ENCODE data around the gene BTBD2.

GRCh38 chr19:1980091-1980808 lies 35.3 kb downstream of the BTBD2 start:
- TF ChIP-seq CTCF (IDR thresholded peaks at IDR 0.05 in 2 of 3, conservative IDR thresholded peaks at IDR 0.05 in 1 of 3; ENCODE audit: control insufficient read depth in 2 of 3, extremely low read depth in 1 of 3, insufficient read depth in 1 of 3, low read depth in 3 of 3, low read length in 3 of 3) (no peak), EZH2 (IDR thresholded peaks at IDR 0.05; ENCODE audit: borderline replicate concordance, control insufficient read depth, low read depth, low read length) (no peak), TARDBP (IDR thresholded peaks at IDR 0.05; ENCODE audit: borderline replicate concordance) (no peak)
